ENCODE data around the gene TEX44. TPM values are rescaled to one million over a fixed set of nuclear protein-coding genes. Genes with fewer than 3 reads are reported as not detected.
A peak's percentile ranks its signal among the peaks of the same experiment; 100 is the strongest.

TEX44 gene
- total and polyA plus RNA-seq, 4 donors: not detected

DNA sequence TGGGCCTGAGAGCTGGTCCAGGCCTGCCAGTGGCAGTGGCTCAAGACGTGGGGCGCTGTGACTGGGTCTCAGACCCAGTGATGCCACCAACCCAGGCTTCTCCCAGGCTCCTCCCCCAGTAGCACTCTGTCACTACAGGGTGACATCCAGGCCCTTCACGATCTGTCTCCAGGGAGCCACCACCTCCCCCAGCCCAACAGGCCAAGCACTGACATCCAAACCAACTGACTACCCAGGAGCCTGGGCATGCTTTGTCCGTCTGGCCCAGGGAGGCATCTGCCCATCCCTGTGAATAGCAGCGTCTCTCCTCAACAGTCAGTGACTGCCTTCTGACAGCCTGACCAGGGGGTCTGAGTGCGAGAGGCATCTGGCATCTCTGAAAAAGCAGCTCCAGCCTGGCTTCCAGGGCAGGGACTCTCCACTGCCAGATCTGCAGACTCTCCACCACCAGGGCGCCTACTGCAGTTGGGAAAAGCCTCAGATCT lies 13.0 kb downstream of the TEX44 start:
- ATAC-seq (ENCODE audit: insufficient read depth, low FRiP score): no peak
- Histone ChIP-seq H3K4me3 (no peak overlapping the region), H3K27me3 (ENCODE audit: control insufficient read depth in 3 of 3, insufficient read depth in 3 of 3, low read length in 2 of 3) (no peaks in the 10 kb centered on the region), H3K9me3 (ENCODE audit: control insufficient read depth in 4 of 4, insufficient read depth in 3 of 4, low read length in 3 of 4) (no peaks in the 10 kb centered on the region), H3K4me1 (ENCODE audit: control insufficient read depth in 5 of 5, insufficient read depth in 5 of 5, low read length in 5 of 5) (peaks cover 5 to 25% (median 19%) of the 10 kb centered on the region in 5 donors), H3K9ac (ENCODE audit: insufficient read depth in 1 of 2, low read length in 2 of 2) (peak overlapping the region; percentile 85 to 95), H3K27ac (ENCODE audit: low read depth in 1 of 2, low read length in 1 of 2) (peak overlapping the region; percentile 94 to 100), H3K36me3 (ENCODE audit: control insufficient read depth in 4 of 4, insufficient read depth in 4 of 4, low read length in 4 of 4) (no peaks in the 10 kb centered on the region)
- DNase-seq: no peak
- WGBS, 2 donors: 87 to 94% methylated on average over 7 of the region's 7 CpGs
- TF ChIP-seq, protein P1, sequence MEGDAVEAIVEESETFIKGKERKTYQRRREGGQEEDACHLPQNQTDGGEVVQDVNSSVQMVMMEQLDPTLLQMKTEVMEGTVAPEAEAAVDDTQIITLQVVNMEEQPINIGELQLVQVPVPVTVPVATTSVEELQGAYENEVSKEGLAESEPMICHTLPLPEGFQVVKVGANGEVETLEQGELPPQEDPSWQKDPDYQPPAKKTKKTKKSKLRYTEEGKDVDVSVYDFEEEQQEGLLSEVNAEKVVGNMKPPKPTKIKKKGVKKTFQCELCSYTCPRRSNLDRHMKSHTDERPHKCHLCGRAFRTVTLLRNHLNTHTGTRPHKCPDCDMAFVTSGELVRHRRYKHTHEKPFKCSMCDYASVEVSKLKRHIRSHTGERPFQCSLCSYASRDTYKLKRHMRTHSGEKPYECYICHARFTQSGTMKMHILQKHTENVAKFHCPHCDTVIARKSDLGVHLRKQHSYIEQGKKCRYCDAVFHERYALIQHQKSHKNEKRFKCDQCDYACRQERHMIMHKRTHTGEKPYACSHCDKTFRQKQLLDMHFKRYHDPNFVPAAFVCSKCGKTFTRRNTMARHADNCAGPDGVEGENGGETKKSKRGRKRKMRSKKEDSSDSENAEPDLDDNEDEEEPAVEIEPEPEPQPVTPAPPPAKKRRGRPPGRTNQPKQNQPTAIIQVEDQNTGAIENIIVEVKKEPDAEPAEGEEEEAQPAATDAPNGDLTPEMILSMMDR (IDR thresholded peaks at IDR 0.05; ENCODE audit: control extremely low read depth, extremely low read depth): no peak

DNA sequence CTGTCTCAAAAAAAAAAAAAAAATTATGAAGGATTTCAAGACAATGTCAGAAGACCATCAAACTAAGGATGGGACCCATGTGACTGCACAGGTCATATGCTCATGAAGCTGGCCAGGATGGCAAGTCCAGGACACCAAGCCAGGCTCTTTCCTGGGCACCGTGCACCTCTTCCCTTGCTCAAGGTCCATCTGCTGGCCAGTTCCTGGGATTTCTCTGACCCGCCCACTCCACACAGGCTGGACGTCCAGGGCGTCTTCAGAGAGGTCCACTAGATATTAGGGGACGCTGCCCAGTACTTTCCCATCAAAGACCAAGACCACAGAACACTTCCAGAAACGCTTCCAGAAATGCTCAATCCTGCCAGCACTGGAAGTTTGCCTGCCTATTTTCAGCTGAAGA lies 14.3 kb downstream of the TEX44 start:
- WGBS, 2 donors: 82 to 83% methylated on average over 6 of the region's 6 CpGs
- no peak overlapping the region for H3K27ac ChIP-seq (ENCODE audit: low read depth in 1 of 2, low read length in 1 of 2)

DNA sequence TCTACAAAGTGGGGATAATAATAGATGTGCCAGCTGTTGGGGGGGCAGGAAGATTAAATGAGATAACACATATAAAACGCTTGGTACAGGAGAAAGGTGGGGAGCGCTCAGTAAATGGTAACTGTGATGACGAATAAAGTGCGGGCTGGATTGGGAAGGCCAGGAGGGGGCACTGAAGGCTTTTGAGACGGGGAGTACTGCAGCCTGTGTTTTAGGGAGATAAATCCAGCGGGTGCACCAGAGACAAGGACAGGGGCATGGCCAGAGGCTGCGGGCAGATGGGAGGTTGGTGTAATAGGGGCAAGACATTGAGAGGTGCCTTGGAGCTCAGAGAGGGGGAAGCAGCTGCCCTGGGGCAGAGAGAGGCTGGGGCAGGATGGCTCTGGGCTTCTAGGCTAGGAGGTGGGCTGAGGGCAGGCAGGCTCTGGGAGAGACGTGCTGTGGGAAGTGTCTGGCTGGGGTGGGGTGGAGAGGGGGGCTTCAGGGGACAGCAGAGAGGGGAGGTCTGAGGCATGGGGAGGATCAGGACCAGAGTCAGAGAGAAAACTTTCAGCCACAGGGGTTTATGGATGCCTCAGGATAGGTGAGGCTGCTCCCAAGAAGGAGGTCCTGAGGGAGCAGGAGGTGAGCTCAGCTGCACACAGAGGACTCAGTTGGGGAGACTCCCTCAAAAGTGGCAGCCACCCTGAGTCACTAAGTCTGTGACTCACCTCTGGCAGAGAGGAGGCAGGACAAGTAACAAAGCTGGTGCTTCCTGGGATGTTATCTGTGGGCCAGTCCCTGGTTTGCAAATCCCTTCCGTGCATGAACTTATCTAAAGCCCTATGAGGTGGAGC lies 18.8 kb downstream of the TEX44 start:
- H3K9ac ChIP-seq (ENCODE audit: insufficient read depth in 1 of 2, low read length in 2 of 2): no peak overlapping the region
- 63 to 64% methylated on average over 9 of the region's 9 CpGs for WGBS, 2 donors
- H3K36me3 ChIP-seq (ENCODE audit: control insufficient read depth in 4 of 4, insufficient read depth in 4 of 4, low read length in 4 of 4): no peaks in the 10 kb centered on the region
- H3K27me3 ChIP-seq (ENCODE audit: control insufficient read depth in 3 of 3, insufficient read depth in 3 of 3, low read length in 2 of 3): no peaks in the 10 kb centered on the region
- H3K27ac ChIP-seq (ENCODE audit: low read depth in 1 of 2, low read length in 1 of 2): peak overlapping the region; percentile 87 to 97
- DNase-seq (peak in 1 of 3 donors; percentile 40), ATAC-seq (ENCODE audit: insufficient read depth, low FRiP score) (peak; percentile 28)
- H3K4me3 ChIP-seq: no peak overlapping the region
- H3K4me1 ChIP-seq (ENCODE audit: control insufficient read depth in 5 of 5, insufficient read depth in 5 of 5, low read length in 5 of 5): peaks cover 4 to 24% (median 20%) of the 10 kb centered on the region in 5 donors
- TF ChIP-seq, protein P1 (IDR thresholded peaks at IDR 0.05; ENCODE audit: control extremely low read depth, extremely low read depth): no peak
- peaks cover 0 to 2% (median 0%) of the 10 kb centered on the region in 4 donors for H3K9me3 ChIP-seq (ENCODE audit: control insufficient read depth in 4 of 4, insufficient read depth in 3 of 4, low read length in 3 of 4)

More for the DNA sequence above, 14.3 kb downstream of the TEX44 start:
- no peak for DNase-seq
- TF ChIP-seq, protein P1 (IDR thresholded peaks at IDR 0.05; ENCODE audit: control extremely low read depth, extremely low read depth): no peak
- H3K4me3 ChIP-seq: no peak overlapping the region
- no peak for ATAC-seq (ENCODE audit: insufficient read depth, low FRiP score)
- H3K9ac ChIP-seq (ENCODE audit: insufficient read depth in 1 of 2, low read length in 2 of 2): no peak overlapping the region
- no peaks in the 10 kb centered on the region for H3K27me3 ChIP-seq (ENCODE audit: control insufficient read depth in 3 of 3, insufficient read depth in 3 of 3, low read length in 2 of 3)
- peaks cover 5 to 21% (median 19%) of the 10 kb centered on the region in 5 donors for H3K4me1 ChIP-seq (ENCODE audit: control insufficient read depth in 5 of 5, insufficient read depth in 5 of 5, low read length in 5 of 5)
- no peaks in the 10 kb centered on the region for H3K9me3 ChIP-seq (ENCODE audit: control insufficient read depth in 4 of 4, insufficient read depth in 3 of 4, low read length in 3 of 4)
- H3K36me3 ChIP-seq (ENCODE audit: control insufficient read depth in 4 of 4, insufficient read depth in 4 of 4, low read length in 4 of 4): no peaks in the 10 kb centered on the region
